ENCODE data around the gene CFAP299.

CFAP299 gene

GRCh38 chr4:80839792-80840191 is 504.3 kb downstream of the CFAP299 start:
- Histone ChIP-seq H3K9me3 (ENCODE audit: control insufficient read depth, low read length) (no peaks in the 10 kb centered on the region), H3K4me1 (ENCODE audit: control insufficient read depth, insufficient read depth, low read length) (no peaks in the 10 kb centered on the region), H3K4me3 (ENCODE audit: low read length) (no peak overlapping the region), H3K9ac (ENCODE audit: low read length) (no peak overlapping the region), H3K36me3 (ENCODE audit: control insufficient read depth, insufficient read depth, low read length) (no peaks in the 10 kb centered on the region), H3K27me3 (ENCODE audit: control insufficient read depth, insufficient read depth, low read length) (no peaks in the 10 kb centered on the region)

- H3K9ac ChIP-seq (ENCODE audit: low read length) = no peak overlapping the region
- H3K27me3 ChIP-seq (ENCODE audit: control insufficient read depth, insufficient read depth, low read length) = no peaks in the 10 kb centered on the region
- no peaks in the 10 kb centered on the region for H3K36me3 ChIP-seq (ENCODE audit: control insufficient read depth, insufficient read depth, low read length)
- no peaks in the 10 kb centered on the region for H3K9me3 ChIP-seq (ENCODE audit: control insufficient read depth, low read length)
- no peaks in the 10 kb centered on the region for H3K4me1 ChIP-seq (ENCODE audit: control insufficient read depth, insufficient read depth, low read length)
- no peak overlapping the region for H3K4me3 ChIP-seq (ENCODE audit: low read length)
These were observed 504.9 kb downstream of the CFAP299 start for GRCh38 chr4:80840396-80840795.

GRCh38 chr4:80841587-80842281 is 506.2 kb downstream of the CFAP299 start:
- no peak overlapping the region for H3K9ac ChIP-seq (ENCODE audit: low read length)
- no peaks in the 10 kb centered on the region for H3K36me3 ChIP-seq (ENCODE audit: control insufficient read depth, insufficient read depth, low read length)
- no peaks in the 10 kb centered on the region for H3K9me3 ChIP-seq (ENCODE audit: control insufficient read depth, low read length)
- no peaks in the 10 kb centered on the region for H3K4me1 ChIP-seq (ENCODE audit: control insufficient read depth, insufficient read depth, low read length)
- no peak overlapping the region for H3K4me3 ChIP-seq (ENCODE audit: low read length)
- H3K27me3 ChIP-seq (ENCODE audit: control insufficient read depth, insufficient read depth, low read length) = no peaks in the 10 kb centered on the region

GRCh38 chr4:80846210-80846609 is 510.7 kb downstream of the CFAP299 start:
- H3K4me1 ChIP-seq (ENCODE audit: control insufficient read depth, insufficient read depth, low read length) = no peaks in the 10 kb centered on the region
- no peaks in the 10 kb centered on the region for H3K9me3 ChIP-seq (ENCODE audit: control insufficient read depth, low read length)
- no peak overlapping the region for H3K9ac ChIP-seq (ENCODE audit: low read length)
- H3K27me3 ChIP-seq (ENCODE audit: control insufficient read depth, insufficient read depth, low read length) = no peaks in the 10 kb centered on the region
- H3K36me3 ChIP-seq (ENCODE audit: control insufficient read depth, insufficient read depth, low read length) = no peaks in the 10 kb centered on the region
- no peak overlapping the region for H3K4me3 ChIP-seq (ENCODE audit: low read length)

- H3K4me3 ChIP-seq (ENCODE audit: low read length) = no peak overlapping the region
- no peak overlapping the region for H3K9ac ChIP-seq (ENCODE audit: low read length)
- no peaks in the 10 kb centered on the region for H3K9me3 ChIP-seq (ENCODE audit: control insufficient read depth, low read length)
- H3K27me3 ChIP-seq (ENCODE audit: control insufficient read depth, insufficient read depth, low read length) = no peaks in the 10 kb centered on the region
- no peaks in the 10 kb centered on the region for H3K4me1 ChIP-seq (ENCODE audit: control insufficient read depth, insufficient read depth, low read length)
- no peaks in the 10 kb centered on the region for H3K36me3 ChIP-seq (ENCODE audit: control insufficient read depth, insufficient read depth, low read length)
These were observed 516.5 kb downstream of the CFAP299 start for GRCh38 chr4:80852061-80852460.

GRCh38 chr4:80873571-80873970 is 538.0 kb downstream of the CFAP299 start:
- H3K4me3 ChIP-seq (ENCODE audit: low read length) = no peak overlapping the region
- no peaks in the 10 kb centered on the region for H3K9me3 ChIP-seq (ENCODE audit: control insufficient read depth, low read length)
- no peaks in the 10 kb centered on the region for H3K36me3 ChIP-seq (ENCODE audit: control insufficient read depth, insufficient read depth, low read length)
- H3K4me1 ChIP-seq (ENCODE audit: control insufficient read depth, insufficient read depth, low read length) = no peaks in the 10 kb centered on the region
- no peaks in the 10 kb centered on the region for H3K27me3 ChIP-seq (ENCODE audit: control insufficient read depth, insufficient read depth, low read length)
- H3K9ac ChIP-seq (ENCODE audit: low read length) = no peak overlapping the region

GRCh38 chr4:80874979-80875378 is 539.4 kb downstream of the CFAP299 start:
- Histone ChIP-seq H3K9ac (ENCODE audit: low read length) (no peak overlapping the region), H3K4me1 (ENCODE audit: control insufficient read depth, insufficient read depth, low read length) (no peaks in the 10 kb centered on the region), H3K9me3 (ENCODE audit: control insufficient read depth, low read length) (no peaks in the 10 kb centered on the region), H3K36me3 (ENCODE audit: control insufficient read depth, insufficient read depth, low read length) (no peaks in the 10 kb centered on the region), H3K4me3 (ENCODE audit: low read length) (no peak overlapping the region), H3K27me3 (ENCODE audit: control insufficient read depth, insufficient read depth, low read length) (no peaks in the 10 kb centered on the region)

GRCh38 chr4:80875642-80876041 is 540.1 kb downstream of the CFAP299 start:
- no peaks in the 10 kb centered on the region for H3K27me3 ChIP-seq (ENCODE audit: control insufficient read depth, insufficient read depth, low read length)
- H3K9ac ChIP-seq (ENCODE audit: low read length) = no peak overlapping the region
- no peak overlapping the region for H3K4me3 ChIP-seq (ENCODE audit: low read length)
- H3K36me3 ChIP-seq (ENCODE audit: control insufficient read depth, insufficient read depth, low read length) = no peaks in the 10 kb centered on the region
- no peaks in the 10 kb centered on the region for H3K9me3 ChIP-seq (ENCODE audit: control insufficient read depth, low read length)
- no peaks in the 10 kb centered on the region for H3K4me1 ChIP-seq (ENCODE audit: control insufficient read depth, insufficient read depth, low read length)

GRCh38 chr4:80876810-80877209 is 541.3 kb downstream of the CFAP299 start:
- no peaks in the 10 kb centered on the region for H3K36me3 ChIP-seq (ENCODE audit: control insufficient read depth, insufficient read depth, low read length)
- H3K4me3 ChIP-seq (ENCODE audit: low read length) = no peak overlapping the region
- no peak overlapping the region for H3K9ac ChIP-seq (ENCODE audit: low read length)
- H3K9me3 ChIP-seq (ENCODE audit: control insufficient read depth, low read length) = no peaks in the 10 kb centered on the region
- no peaks in the 10 kb centered on the region for H3K4me1 ChIP-seq (ENCODE audit: control insufficient read depth, insufficient read depth, low read length)
- no peaks in the 10 kb centered on the region for H3K27me3 ChIP-seq (ENCODE audit: control insufficient read depth, insufficient read depth, low read length)

- H3K36me3 ChIP-seq (ENCODE audit: control insufficient read depth, insufficient read depth, low read length) = no peaks in the 10 kb centered on the region
- H3K4me1 ChIP-seq (ENCODE audit: control insufficient read depth, insufficient read depth, low read length) = no peaks in the 10 kb centered on the region
- no peaks in the 10 kb centered on the region for H3K27me3 ChIP-seq (ENCODE audit: control insufficient read depth, insufficient read depth, low read length)
- no peaks in the 10 kb centered on the region for H3K9me3 ChIP-seq (ENCODE audit: control insufficient read depth, low read length)
- H3K4me3 ChIP-seq (ENCODE audit: low read length) = no peak overlapping the region
- no peak overlapping the region for H3K9ac ChIP-seq (ENCODE audit: low read length)
These were observed 542.7 kb downstream of the CFAP299 start for GRCh38 chr4:80878218-80878617.

GRCh38 chr4:80897537-80898303 is 562.2 kb downstream of the CFAP299 start:
- Histone ChIP-seq H3K4me3 (ENCODE audit: low read length) (no peak overlapping the region), H3K9ac (ENCODE audit: low read length) (no peak overlapping the region), H3K4me1 (ENCODE audit: control insufficient read depth, insufficient read depth, low read length) (no peaks in the 10 kb centered on the region), H3K27me3 (ENCODE audit: control insufficient read depth, insufficient read depth, low read length) (no peaks in the 10 kb centered on the region), H3K36me3 (ENCODE audit: control insufficient read depth, insufficient read depth, low read length) (no peaks in the 10 kb centered on the region), H3K9me3 (ENCODE audit: control insufficient read depth, low read length) (no peaks in the 10 kb centered on the region)

- no peaks in the 10 kb centered on the region for H3K27me3 ChIP-seq (ENCODE audit: control insufficient read depth, insufficient read depth, low read length)
- H3K4me1 ChIP-seq (ENCODE audit: control insufficient read depth, insufficient read depth, low read length) = no peaks in the 10 kb centered on the region
- no peak overlapping the region for H3K4me3 ChIP-seq (ENCODE audit: low read length)
- H3K36me3 ChIP-seq (ENCODE audit: control insufficient read depth, insufficient read depth, low read length) = no peaks in the 10 kb centered on the region
- H3K9ac ChIP-seq (ENCODE audit: low read length) = no peak overlapping the region
- H3K9me3 ChIP-seq (ENCODE audit: control insufficient read depth, low read length) = no peaks in the 10 kb centered on the region
These were observed 565.4 kb downstream of the CFAP299 start for GRCh38 chr4:80900908-80901307.
